ENCODE data around the gene PAGE2B. TPM values are rescaled to one million over a fixed set of nuclear protein-coding genes. Genes with fewer than 3 reads are reported as not detected.

Gene PAGE2B
- total RNA-seq, 3 donors from 2014 or later (not counting 1 experiment from before 2014, with no cell fraction given), result 1.0 to 1.2 TPM; not detected in 1

Other genes with a start within 250 kb of the PAGE2B start
- 1 to 10 TPM; 2.9 to 4.3 (median 4.2) TPM for gene TRO, start 154.2 kb upstream of the PAGE2B start, total RNA-seq
- under 1 TPM; 0.39 to 0.75 (median 0.73) TPM for gene PFKFB1, start 80.8 kb upstream of the PAGE2B start, total RNA-seq
- 10 to 100 TPM; 11.5 to 13.3 (median 12.4) TPM for gene APEX2, start 74.7 kb upstream of the PAGE2B start, total RNA-seq
- gene ALAS2, start 44.1 kb upstream of the PAGE2B start, total RNA-seq, result not detected
- gene PAGE2, start 14.0 kb downstream of the PAGE2B start, total RNA-seq, result not detected
- not detected for gene PAGE5, start 145.3 kb downstream of the PAGE2B start, total RNA-seq
- gene PAGE3, start 189.9 kb downstream of the PAGE2B start, total RNA-seq, result not detected

Data from natural killer cell (primary cell).